DOHH2 (cell line): ENCODE results near the gene PROZ.

Experiments used
- H3F3A ChIP-seq: fragments of 200-600 bp; sonication (generic), shearing (Covaris generic); 2 replicates; pipeline ENCODE4 v1.6.0; 2016; ENCODE audit warnings: antibody characterized with exemption, mild to moderate bottlenecking; ENCODE audit not compliant: control insufficient read depth, insufficient read depth
- H3K27ac ChIP-seq: fragments of 200-600 bp; sonication (generic); 2 replicates; pipeline ENCODE4 v1.5.1; 2014; ENCODE audit warnings: low read depth, mild to moderate bottlenecking, low read length, moderate library complexity
- H3K27me3 ChIP-seq: fragments of 200-600 bp; sonication (generic); 2 replicates; pipeline ENCODE4 v1.6.1; 2014; ENCODE audit warnings: mild to moderate bottlenecking, low read length, mixed read lengths; ENCODE audit not compliant: control insufficient read depth
- H3K36me3 ChIP-seq: fragments of 200-600 bp; sonication (generic); 2 replicates; pipeline ENCODE4 v1.6.1; 2014; ENCODE audit warnings: mild to moderate bottlenecking, low read length, moderate library complexity, mixed read lengths; ENCODE audit not compliant: control insufficient read depth
- H3K4me1 ChIP-seq: fragments of 200-600 bp; sonication (generic); 2 replicates; pipeline ENCODE4 v1.6.1; 2014; ENCODE audit warnings: mild to moderate bottlenecking, low read length, mixed read lengths; ENCODE audit not compliant: control insufficient read depth
- H3K4me2 ChIP-seq: fragments of 200-600 bp; sonication (generic); 2 replicates; pipeline ENCODE4 v1.6.0; 2014; ENCODE audit warnings: mild to moderate bottlenecking, low read length, moderate library complexity
- H3K4me3 ChIP-seq: fragments of 200-600 bp; sonication (generic); 2 replicates; pipeline ENCODE4 v1.5.1; 2014; ENCODE audit warnings: mild to moderate bottlenecking, low read length, mixed read lengths
- H3K79me2 ChIP-seq: fragments of 200-600 bp; sonication (generic); 2 replicates; pipeline ENCODE4 v1.6.1; 2014; ENCODE audit warnings: mild to moderate bottlenecking, low read length, mixed read lengths; ENCODE audit not compliant: control insufficient read depth
- H3K9me2 ChIP-seq: fragments of 200-600 bp; sonication (generic); replicated peaks from 2 replicates; pipeline ENCODE4 v1.6.1; 2014; ENCODE audit warnings: mild to moderate bottlenecking, low read length, mixed read lengths; ENCODE audit not compliant: control insufficient read depth
- H3K9me3 ChIP-seq: fragments of 200-600 bp; sonication (generic); 2 replicates; pipeline ENCODE4 v1.6.1; 2014; ENCODE audit warnings: antibody characterized with exemption, low read length, mixed read lengths; ENCODE audit not compliant: control insufficient read depth, insufficient read depth
- H4K20me1 ChIP-seq: fragments of 200-600 bp; sonication (generic); 2 replicates; pipeline ENCODE4 v1.6.0; 2014; ENCODE audit warnings: low read depth, mild to moderate bottlenecking, antibody characterized with exemption, low read length, moderate library complexity; ENCODE audit not compliant: control insufficient read depth, insufficient read depth
- CTCF ChIP-seq: fragments of 200-600 bp; sonication (generic); IDR thresholded peaks from one replicate; pipeline ENCODE4 v1.5.1; 2014; ENCODE audit warnings: antibody characterized with exemption, mild to moderate bottlenecking, low read depth, low read length; ENCODE audit not compliant: poor library complexity, severe bottlenecking
- EZH2phosphoT487 ChIP-seq: fragments of 200-600 bp; sonication (generic); IDR thresholded peaks from 2 replicates; pipeline ENCODE4 v1.6.1; 2017; ENCODE audit warnings: borderline replicate concordance, mild to moderate bottlenecking, antibody characterized with exemption, low read length, moderate library complexity, mixed read lengths

PROZ gene

GRCh38 chr13:113113846-113114271, 44.6 kb upstream of the PROZ start:
- no peaks in the 10 kb centered on the region for H4K20me1 ChIP-seq
- TF ChIP-seq EZH2phosphoT487 (no peak), CTCF (no peak)

GRCh38 chr13:113114511-113115362, 43.7 kb upstream of the PROZ start:
- TF ChIP-seq CTCF (no peak), EZH2phosphoT487 (no peak)
- Histone ChIP-seq H3K9me2 (no peaks in the 10 kb centered on the region), H3F3A (no peaks in the 10 kb centered on the region)

More at GRCh38 chr13:113113846-113114271, 44.6 kb upstream of the PROZ start:
- H3F3A ChIP-seq, result no peaks in the 10 kb centered on the region
- H3K9me3 ChIP-seq, result peaks cover 7% of the 10 kb centered on the region; the same call in 1 of the 2 replicates
- no peaks in the 10 kb centered on the region for H3K36me3 ChIP-seq
- no peaks in the 10 kb centered on the region for H3K4me1 ChIP-seq
- no peaks in the 10 kb centered on the region for H3K79me2 ChIP-seq
- no peaks in the 10 kb centered on the region for H3K9me2 ChIP-seq
- no peak overlapping the region for H3K27ac ChIP-seq
- H3K27me3 ChIP-seq, result no peaks in the 10 kb centered on the region
- no peak overlapping the region for H3K4me3 ChIP-seq
- no peak overlapping the region for H3K4me2 ChIP-seq

GRCh38 chr13:113115363-113116205, 42.9 kb upstream of the PROZ start:
- Histone ChIP-seq H3K36me3 (no peaks in the 10 kb centered on the region), H3K27me3 (no peaks in the 10 kb centered on the region), H3K9me3 (no peaks in the 10 kb centered on the region; the same call in 1 of the 2 replicates), H4K20me1 (no peaks in the 10 kb centered on the region), H3F3A (no peaks in the 10 kb centered on the region), H3K27ac (no peak overlapping the region), H3K9me2 (no peaks in the 10 kb centered on the region), H3K4me1 (no peaks in the 10 kb centered on the region), H3K79me2 (no peaks in the 10 kb centered on the region), H3K4me2 (no peak overlapping the region), H3K4me3 (no peak overlapping the region)
- no peak for TF ChIP-seq CTCF
- TF ChIP-seq EZH2phosphoT487, result no peak

More at GRCh38 chr13:113114511-113115362, 43.7 kb upstream of the PROZ start:
- no peaks in the 10 kb centered on the region for H3K4me1 ChIP-seq
- peaks cover 1% of the 10 kb centered on the region; the same call in 1 of the 2 replicates for H3K9me3 ChIP-seq
- H4K20me1 ChIP-seq, result no peaks in the 10 kb centered on the region
- H3K4me2 ChIP-seq, result no peak overlapping the region
- H3K79me2 ChIP-seq, result no peaks in the 10 kb centered on the region
- no peaks in the 10 kb centered on the region for H3K36me3 ChIP-seq
- no peak overlapping the region for H3K27ac ChIP-seq
- H3K4me3 ChIP-seq, result no peak overlapping the region
- H3K27me3 ChIP-seq, result no peaks in the 10 kb centered on the region
